Coronary artery (tissue), 2 donors: ENCODE results near the gene INTS1.

Experiments used
- DNase-seq: peaks from one replicate; pipeline ENCODE4 v3.0.0-alpha.2; 2017; ENCODE audit warnings: low spot score
- H3K27ac ChIP-seq, 2 donors: fragments of 200-600 bp; sonication (generic); one replicate each; pipeline ENCODE4 v1.5.1; 2016 to 2019
- H3K4me3 ChIP-seq: fragments of 200-600 bp; sonication (generic); 2 replicates; pipeline ENCODE4 v1.5.1; 2016; ENCODE audit warnings: mild to moderate bottlenecking, moderate library complexity
- CTCF ChIP-seq: fragments of 200-600 bp; sonication (generic); IDR thresholded peaks from one replicate; pipeline ENCODE4 v1.5.1; 2019; ENCODE audit warnings: antibody characterized with exemption

The INTS1 gene

GRCh38 chr7:1533255-1533546 lies 29.0 kb upstream of the INTS1 start:
- TF ChIP-seq CTCF: no peak
- peak overlapping the region; percentile 96 for H3K4me3 ChIP-seq
- no peak for DNase-seq
- H3K27ac ChIP-seq: peak overlapping the region; percentile 99 to 100

GRCh38 chr7:1532456-1533254 lies 28.5 kb upstream of the INTS1 start:
- H3K27ac ChIP-seq: peak overlapping the region; percentile 99 to 100
- peak overlapping the region; percentile 96 for H3K4me3 ChIP-seq
- TF ChIP-seq CTCF: no peak
- peak; percentile 95 for DNase-seq

- peak overlapping the region; percentile 99 to 100 for H3K27ac ChIP-seq
- TF ChIP-seq CTCF: no peak
- peak; percentile 82 for DNase-seq
- peak overlapping the region; percentile 96 for H3K4me3 ChIP-seq
Observed at GRCh38 chr7:1531979-1532455, 27.8 kb upstream of the INTS1 start.

- TF ChIP-seq CTCF: no peak
- DNase-seq: peak; percentile 83
- H3K27ac ChIP-seq: peak overlapping the region; percentile 99 to 100
- H3K4me3 ChIP-seq: peak overlapping the region; percentile 96
Observed at GRCh38 chr7:1531263-1531978, 27.2 kb upstream of the INTS1 start.

- Histone ChIP-seq H3K27ac (peak overlapping the region; percentile 99 to 100), H3K4me3 (peak overlapping the region; percentile 96)
- no peak for DNase-seq
- TF ChIP-seq CTCF: no peak
Observed at GRCh38 chr7:1530946-1531262, 26.7 kb upstream of the INTS1 start.

GRCh38 chr7:1529383-1530116 lies 25.4 kb upstream of the INTS1 start:
- DNase-seq: no peak
- peak overlapping the region in 1 of 2 donors; percentile 100 for H3K27ac ChIP-seq
- no peak overlapping the region for H3K4me3 ChIP-seq
- TF ChIP-seq CTCF: no peak
